GM10266 (cell line): ENCODE data around the gene HOXB8.

Experiments
- DNase-seq: peaks from one replicate; pipeline ENCODE4 v3.0.0; 2012; ENCODE audit errors: extremely low spot score
- TF ChIP-seq, protein P1 (sequence below): IDR thresholded peaks from 2 replicates; pipeline ENCODE4 v1.5.1; 2012; ENCODE audit warnings: mild to moderate bottlenecking, low read depth; ENCODE audit not compliant: control insufficient read depth, insufficient read depth; ENCODE audit errors: missing control alignments

HOXB8 gene

DNA sequence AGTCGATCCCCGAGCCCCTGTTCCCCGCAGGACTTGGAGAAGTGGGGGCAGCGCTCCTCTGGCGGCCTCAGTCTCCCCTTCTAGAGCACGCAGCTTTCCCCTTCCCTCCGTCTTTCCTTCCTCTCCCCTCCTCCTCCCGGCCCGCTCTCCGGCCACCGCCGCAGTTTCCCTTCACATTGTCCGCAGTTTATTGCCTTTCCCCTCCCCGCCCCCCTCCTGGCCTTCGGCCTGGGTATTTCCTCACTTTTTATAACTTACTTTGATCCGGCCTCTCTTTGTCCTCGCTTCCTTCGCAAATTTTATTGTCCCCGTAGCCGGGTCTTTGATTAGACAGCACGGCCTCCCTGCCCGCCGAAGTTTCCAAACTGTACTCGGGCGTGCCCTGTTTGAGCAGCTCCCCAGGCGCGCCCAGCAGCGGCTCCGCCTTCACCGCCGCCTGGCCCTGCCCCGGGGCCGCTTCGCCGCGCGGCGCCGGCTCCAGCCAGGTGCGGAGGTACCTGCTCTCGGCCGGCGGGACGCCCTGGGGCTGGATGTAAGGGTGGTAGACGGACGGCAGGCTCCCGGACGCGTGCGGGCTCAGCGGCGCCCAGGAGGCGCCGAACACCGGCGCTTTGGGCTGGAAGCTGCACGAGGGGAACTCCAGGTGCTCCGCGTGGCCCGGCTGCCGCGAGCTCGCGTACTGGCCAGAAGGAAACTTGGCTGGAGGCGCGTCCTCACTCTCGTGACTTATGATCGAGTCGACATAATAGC is 10.6 kb upstream of the HOXB8 start:
- DNase-seq: peak; percentile 80

GRCh38 chr17:48624544-48625494 is 9.7 kb upstream of the HOXB8 start:
- TF ChIP-seq, protein P1, sequence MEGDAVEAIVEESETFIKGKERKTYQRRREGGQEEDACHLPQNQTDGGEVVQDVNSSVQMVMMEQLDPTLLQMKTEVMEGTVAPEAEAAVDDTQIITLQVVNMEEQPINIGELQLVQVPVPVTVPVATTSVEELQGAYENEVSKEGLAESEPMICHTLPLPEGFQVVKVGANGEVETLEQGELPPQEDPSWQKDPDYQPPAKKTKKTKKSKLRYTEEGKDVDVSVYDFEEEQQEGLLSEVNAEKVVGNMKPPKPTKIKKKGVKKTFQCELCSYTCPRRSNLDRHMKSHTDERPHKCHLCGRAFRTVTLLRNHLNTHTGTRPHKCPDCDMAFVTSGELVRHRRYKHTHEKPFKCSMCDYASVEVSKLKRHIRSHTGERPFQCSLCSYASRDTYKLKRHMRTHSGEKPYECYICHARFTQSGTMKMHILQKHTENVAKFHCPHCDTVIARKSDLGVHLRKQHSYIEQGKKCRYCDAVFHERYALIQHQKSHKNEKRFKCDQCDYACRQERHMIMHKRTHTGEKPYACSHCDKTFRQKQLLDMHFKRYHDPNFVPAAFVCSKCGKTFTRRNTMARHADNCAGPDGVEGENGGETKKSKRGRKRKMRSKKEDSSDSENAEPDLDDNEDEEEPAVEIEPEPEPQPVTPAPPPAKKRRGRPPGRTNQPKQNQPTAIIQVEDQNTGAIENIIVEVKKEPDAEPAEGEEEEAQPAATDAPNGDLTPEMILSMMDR: no peak
- no peak for DNase-seq

More for the DNA sequence above, 10.6 kb upstream of the HOXB8 start:
- TF ChIP-seq, protein P1: no peak

DNA sequence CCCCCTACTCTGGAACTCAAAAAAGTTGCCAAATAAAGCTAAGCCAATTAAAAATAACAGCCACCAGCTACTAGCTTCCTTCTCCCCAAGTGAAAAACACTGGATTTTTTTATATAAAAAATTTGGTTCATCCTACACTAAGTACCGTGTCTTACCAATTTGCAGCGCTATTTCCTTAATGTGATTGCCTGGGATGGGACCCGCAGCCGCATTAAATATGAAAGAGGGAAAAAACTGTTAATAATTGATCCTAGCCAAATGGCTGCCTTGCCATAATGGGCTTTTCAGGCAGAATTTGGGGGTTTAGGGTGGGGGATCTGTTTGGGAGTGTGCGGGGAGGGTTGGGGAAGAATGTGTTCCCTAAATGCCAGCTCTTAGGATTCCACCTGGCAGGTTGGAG is 9.0 kb upstream of the HOXB8 start:
- no peak for DNase-seq
- TF ChIP-seq, protein P1: no peak

GRCh38 chr17:48623583-48623982 is 8.5 kb upstream of the HOXB8 start:
- TF ChIP-seq, protein P1: no peak
- DNase-seq: no peak

GRCh38 chr17:48622857-48623256 is 7.8 kb upstream of the HOXB8 start:
- TF ChIP-seq, protein P1: no peak
- no peak for DNase-seq

GRCh38 chr17:48621410-48622392 is 6.6 kb upstream of the HOXB8 start:
- TF ChIP-seq, protein P1: no peak
- DNase-seq: no peak
